Neuronal stem cell (in vitro differentiated cells): ENCODE measurements around the gene SUGT1. TPM values are rescaled to one million over a fixed set of nuclear protein-coding genes. Genes with fewer than 3 reads are reported as not detected.
"Not testable (repeated sequence)": the region's sequence is repeated elsewhere in the genome, so short reads cannot be mapped to it uniquely, and the experiment has no call there.

Source experiments
- DNase-seq: peaks from one replicate; pipeline ENCODE4 v3.0.0-alpha.2; 2013; ENCODE audit warnings: low spot score
- H2AFZ ChIP-seq: one replicate; pipeline ENCODE4 v1.6.1; 2013; ENCODE audit warnings: mild to moderate bottlenecking, low read length, inconsistent platforms
- H2AK5ac ChIP-seq: 2 replicates; pipeline ENCODE4 v1.6.1; 2013; ENCODE audit warnings: low read depth, mild to moderate bottlenecking, inconsistent platforms, low read length, moderate library complexity, mixed read lengths
- H2BK120ac ChIP-seq: 2 replicates; pipeline ENCODE4 v1.6.1; 2013; ENCODE audit warnings: low read depth, mild to moderate bottlenecking, inconsistent platforms, low read length, moderate library complexity, mixed read lengths
- H2BK12ac ChIP-seq: one replicate; pipeline ENCODE4 v1.6.1; 2013; ENCODE audit warnings: low read length, inconsistent platforms
- H2BK15ac ChIP-seq: 2 replicates; pipeline ENCODE4 v1.6.1; 2013; ENCODE audit warnings: mild to moderate bottlenecking, low read length, inconsistent platforms, mixed read lengths
- H2BK5ac ChIP-seq: one replicate; pipeline ENCODE4 v1.6.1; 2013; ENCODE audit warnings: inconsistent platforms, mild to moderate bottlenecking, low read length, moderate library complexity
- H3K14ac ChIP-seq: one replicate; pipeline ENCODE4 v1.6.1; 2013; ENCODE audit warnings: low read length, inconsistent platforms
- H3K18ac ChIP-seq: 2 replicates; pipeline ENCODE4 v1.6.1; 2013; ENCODE audit warnings: low read length, inconsistent platforms
- H3K23ac ChIP-seq: 2 replicates; pipeline ENCODE4 v1.6.1; 2013; ENCODE audit warnings: low read depth, mild to moderate bottlenecking, mixed read lengths, low read length, inconsistent platforms; ENCODE audit not compliant: poor library complexity
- H3K27ac ChIP-seq: replicated peaks from 3 replicates; pipeline ENCODE4 v1.5.1; 2013; ENCODE audit warnings: low read length, inconsistent platforms
- H3K27me3 ChIP-seq, 3 experiments: 2 replicates each; pipeline ENCODE4 v1.6.1; 2013; ENCODE audit warnings: low read length in 3 of 3, mild to moderate bottlenecking in 2 of 3, inconsistent platforms in 1 of 3, low read depth in 1 of 3, mixed read lengths in 1 of 3, moderate library complexity in 1 of 3; ENCODE audit not compliant: control insufficient read depth in 3 of 3, insufficient read depth in 3 of 3
- H3K36me3 ChIP-seq, 2 donors: replicated peaks in 1 of 2; 2 replicates each; pipeline ENCODE4 v1.6.1; 2013; ENCODE audit warnings: low read length in 2 of 2; ENCODE audit not compliant: control insufficient read depth in 2 of 2, insufficient read depth in 2 of 2
- H3K4ac ChIP-seq: 2 replicates; pipeline ENCODE4 v1.6.1; 2013; ENCODE audit warnings: inconsistent platforms, mild to moderate bottlenecking, low read length, moderate library complexity
- H3K4me1 ChIP-seq, 2 donors: 1 replicate in 1 of 2; 2 replicates in 1 of 2; pipeline ENCODE4 v1.6.1; 2013; ENCODE audit warnings: low read length in 2 of 2, low read depth in 1 of 2; ENCODE audit not compliant: control insufficient read depth in 2 of 2, insufficient read depth in 1 of 2
- H3K4me2 ChIP-seq: one replicate; pipeline ENCODE4 v1.6.1; 2013; ENCODE audit warnings: mild to moderate bottlenecking, low read length, inconsistent platforms; ENCODE audit not compliant: insufficient read depth, poor library complexity, severe bottlenecking
- H3K4me3 ChIP-seq, 2 donors: 2 replicates each; pipeline ENCODE4 v1.5.1; 2013; ENCODE audit warnings: low read length in 2 of 2, mild to moderate bottlenecking in 2 of 2, inconsistent platforms in 1 of 2, moderate library complexity in 1 of 2
- H3K79me1 ChIP-seq: one replicate; pipeline ENCODE4 v1.6.1; 2013; ENCODE audit warnings: low read depth, mild to moderate bottlenecking, inconsistent platforms, low read length, moderate library complexity
- H3K9ac ChIP-seq: one replicate; pipeline ENCODE4 v1.6.1; 2013; ENCODE audit warnings: mild to moderate bottlenecking, low read depth, low read length, inconsistent platforms; ENCODE audit not compliant: poor library complexity
- H3K9me3 ChIP-seq, 2 donors: replicated peaks in 1 of 2; 2 replicates each; pipeline versions ENCODE3 to v1.6.1; 2013; ENCODE audit warnings: low read length in 2 of 2, mild to moderate bottlenecking in 2 of 2, inconsistent platforms in 1 of 2, low read depth in 1 of 2, mixed read lengths in 1 of 2, moderate library complexity in 1 of 2; ENCODE audit not compliant: control insufficient read depth in 2 of 2, insufficient read depth in 1 of 2
- H4K8ac ChIP-seq: one replicate; pipeline ENCODE4 v1.6.1; 2013; ENCODE audit warnings: low read depth, mild to moderate bottlenecking, inconsistent platforms, low read length, moderate library complexity
- H4K91ac ChIP-seq: one replicate; pipeline ENCODE4 v1.6.1; 2013; ENCODE audit warnings: low read length, low read depth, mild to moderate bottlenecking, inconsistent platforms; ENCODE audit not compliant: poor library complexity
- WGBS, 2 donors: extraction: QIAGEN DNeasy Blood & Tissue Kit; methylation state at CpG; one replicate each; pipeline ENCODE4 v1.1.7; 2013; ENCODE audit warnings: missing lambda C conversion rate in 2 of 2, mixed read lengths in 1 of 2; ENCODE audit not compliant: insufficient read length in 2 of 2, insufficient replicate concordance in 1 of 2; ENCODE audit errors: extremely low coverage in 2 of 2; 5-methylcytosine and 5-hydroxymethylcytosine counted together
- polyA plus RNA-seq, 2 experiments: library from polyadenylated mRNA; stranded (reverse); fragments of 200-250 nt; gene quantifications; one replicate each; pipeline ENCODE4 v1.2.3, GENCODE V29; 2013

The SUGT1 gene
- 59.2 TPM for polyA plus RNA-seq (2013, experiment 1 of 2)
- 58.6 TPM for polyA plus RNA-seq (2013, experiment 2 of 2)

GRCh38 chr13:52652196-52652979 lies at the start of gene SUGT1:
Gene SUGT1 (plus strand): TSS chr13:52652836. CDS start chr13:52652921, 85 bp downstream.
- H3K4me2 ChIP-seq, result peak within 1 kb of the TSS; percentile 60

GRCh38 chr13:52603316-52603715 lies 49.3 kb upstream of the SUGT1 start:
- H3K79me1 ChIP-seq, H3K4me3 ChIP-seq, H3K14ac ChIP-seq, H2BK5ac ChIP-seq, H3K4ac ChIP-seq, H3K27ac ChIP-seq, H3K23ac ChIP-seq, H3K18ac ChIP-seq, H2BK15ac ChIP-seq, H3K36me3 ChIP-seq, H3K9me3 ChIP-seq, H3K4me2 ChIP-seq, H3K4me1 ChIP-seq, H2AFZ ChIP-seq, H4K8ac ChIP-seq, H2AK5ac ChIP-seq, H3K9ac ChIP-seq, H4K91ac ChIP-seq, H3K27me3 ChIP-seq, DNase-seq, H2BK12ac ChIP-seq, H2BK120ac ChIP-seq: not testable (repeated sequence)
- no CpG with 5 or more reads among the region's 4 CpGs for whole genome bisulfite sequencing, 2 donors

More at GRCh38 chr13:52652196-52652979, at the start of gene SUGT1:
- Histone ChIP-seq H3K4ac (peak within 1 kb of the TSS; percentile 86), H4K8ac (no peak within 1 kb of the TSS), H2BK15ac (no peak within 1 kb of the TSS), H3K18ac (peak within 1 kb of the TSS; percentile 92), H3K79me1 (peaks cover 4% of the 10 kb centered on the region), H2AK5ac (no peak within 1 kb of the TSS), H2BK5ac (peak within 1 kb of the TSS; percentile 70), H3K27me3 (no peaks in the 10 kb centered on the region), H3K4me3 (peak within 1 kb of the TSS; percentile 81 to 86), H2AFZ (peak within 1 kb of the TSS; percentile 93), H3K9ac (peak within 1 kb of the TSS; percentile 89), H3K4me1 (peaks cover 2 to 9% of the 10 kb centered on the region in 2 donors), H3K27ac (peak within 1 kb of the TSS; percentile 93), H4K91ac (no peak within 1 kb of the TSS), H2BK12ac (no peak within 1 kb of the TSS), H3K23ac (no peak within 1 kb of the TSS), H3K14ac (no peak within 1 kb of the TSS), H2BK120ac (no peak within 1 kb of the TSS), H3K36me3 (peaks cover 10 to 52% of the 10 kb centered on the region in 2 donors), H3K9me3 (no peaks in the 10 kb centered on the region)
- no CpG with 5 or more reads among the region's 61 CpGs for WGBS, 2 donors
- peak; percentile 95 for DNase-seq

- not testable (repeated sequence) for H2AFZ ChIP-seq, H3K27me3 ChIP-seq, H2BK5ac ChIP-seq, H3K23ac ChIP-seq, H3K4me1 ChIP-seq, H3K9me3 ChIP-seq, H3K18ac ChIP-seq, H3K4me3 ChIP-seq, H3K36me3 ChIP-seq, H2BK15ac ChIP-seq, H2BK120ac ChIP-seq, H3K9ac ChIP-seq, H3K79me1 ChIP-seq, H2BK12ac ChIP-seq, H2AK5ac ChIP-seq, DNase-seq, H3K4ac ChIP-seq, H3K4me2 ChIP-seq, H4K8ac ChIP-seq, H3K27ac ChIP-seq, H4K91ac ChIP-seq
- H3K14ac ChIP-seq, result peak overlapping the region; percentile 17
- no CpG with 5 or more reads among the region's 6 CpGs for WGBS, 2 donors
Observed at GRCh38 chr13:52606126-52606525, 46.5 kb upstream of the SUGT1 start.

GRCh38 chr13:52606795-52607194 lies 45.8 kb upstream of the SUGT1 start:
- H3K4ac ChIP-seq, H3K36me3 ChIP-seq, H2BK12ac ChIP-seq, H2AK5ac ChIP-seq, H3K9me3 ChIP-seq, H2AFZ ChIP-seq, H3K79me1 ChIP-seq, H3K4me3 ChIP-seq, H2BK120ac ChIP-seq, H4K91ac ChIP-seq, H4K8ac ChIP-seq, H3K4me2 ChIP-seq, H3K14ac ChIP-seq, H3K4me1 ChIP-seq, H3K27me3 ChIP-seq, H2BK5ac ChIP-seq, H3K9ac ChIP-seq, H3K23ac ChIP-seq, H3K18ac ChIP-seq, H2BK15ac ChIP-seq, H3K27ac ChIP-seq, DNase-seq: not testable (repeated sequence)
- WGBS, 2 donors, result no CpG with 5 or more reads among the region's 1 CpG
